Activated T-cell treated with anti-CD3 and anti-CD28 coated beads, Interleukin-2, amount 50 U/mL, for 24 hours (primary cell): Measurements from ENCODE around the gene C5.
"Not testable (repeated sequence)": the region's sequence is repeated elsewhere in the genome, so short reads cannot be mapped to it uniquely, and the experiment has no call there.

Experiments used
- DNase-seq: peaks from one replicate; pipeline ENCODE4 v3.0.0-alpha.2; 2020
- H3K27ac Mint-ChIP-seq: 2 replicates; pipeline ENCODE4 v1.8.0; 2020; ENCODE audit warnings: mild to moderate bottlenecking, mixed read lengths
- H3K27me3 Mint-ChIP-seq: 2 replicates; pipeline ENCODE4 v1.8.0; 2020; ENCODE audit warnings: mixed read lengths
- H3K36me3 Mint-ChIP-seq: 2 replicates; pipeline ENCODE4 v1.8.0; 2020; ENCODE audit warnings: low read depth, mixed read lengths
- H3K4me1 Mint-ChIP-seq: 2 replicates; pipeline ENCODE4 v1.8.0; 2020; ENCODE audit warnings: low read depth, mixed read lengths
- H3K4me3 Mint-ChIP-seq: 2 replicates; pipeline ENCODE4 v1.8.0; 2020; ENCODE audit warnings: mild to moderate bottlenecking, moderate library complexity, mixed read lengths
- H3K9me3 Mint-ChIP-seq: 2 replicates; pipeline ENCODE4 v1.8.0; 2020; ENCODE audit warnings: mixed read lengths

Gene C5

DNA sequence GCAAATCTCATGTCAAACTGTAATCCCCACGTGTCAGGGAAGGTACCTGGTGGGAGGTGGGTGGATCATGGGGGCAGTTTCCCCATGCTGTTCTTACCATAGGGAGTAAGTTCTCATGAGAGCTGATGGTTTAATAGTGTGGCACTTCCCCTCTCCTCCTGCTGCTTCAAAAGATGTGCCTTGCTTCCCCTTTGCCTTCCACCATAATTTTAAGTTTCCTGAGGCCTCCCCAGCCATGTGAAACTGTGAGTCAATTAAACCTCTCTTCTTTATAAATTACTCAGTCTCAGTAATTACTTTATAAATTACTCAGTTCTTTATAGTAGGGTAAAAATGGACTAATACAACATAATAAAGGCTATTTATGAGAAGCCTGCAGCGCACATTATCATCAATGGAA is 17.6 kb upstream of the C5 start:
- Mint-ChIP-seq H3K27me3 (no peaks in the 10 kb centered on the region), H3K4me3 (no peak overlapping the region), H3K9me3 (peaks cover 12% of the 10 kb centered on the region), H3K4me1 (peaks cover 37% of the 10 kb centered on the region), H3K36me3 (peaks cover 15% of the 10 kb centered on the region), H3K27ac (peak overlapping the region; percentile 77)
- no peak for DNase-seq

DNA sequence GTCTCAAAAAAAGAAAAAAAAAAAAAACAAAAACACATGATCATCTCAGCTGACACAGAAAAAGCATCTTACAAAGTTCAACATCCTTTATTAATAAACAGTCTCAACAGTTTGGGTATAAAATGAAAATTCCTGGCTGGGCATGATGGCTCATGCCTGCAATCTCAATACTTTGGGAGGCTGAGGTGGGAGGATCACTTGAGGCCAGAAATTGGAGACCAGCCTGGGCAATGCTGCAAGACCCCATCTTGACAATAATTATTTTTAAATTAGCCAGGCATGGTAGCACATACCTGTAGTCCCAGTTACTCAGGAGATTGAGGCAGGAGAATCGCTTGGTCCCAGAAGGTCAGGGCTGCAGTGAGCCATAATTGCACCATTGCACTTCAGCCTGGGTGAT is 16.8 kb upstream of the C5 start:
- Mint-ChIP-seq H3K27ac (no peak overlapping the region), H3K36me3 (peaks cover 15% of the 10 kb centered on the region), H3K4me1 (peaks cover 40% of the 10 kb centered on the region), H3K27me3 (no peaks in the 10 kb centered on the region), H3K4me3 (no peak overlapping the region), H3K9me3 (peaks cover 12% of the 10 kb centered on the region)
- DNase-seq, result no peak

DNA sequence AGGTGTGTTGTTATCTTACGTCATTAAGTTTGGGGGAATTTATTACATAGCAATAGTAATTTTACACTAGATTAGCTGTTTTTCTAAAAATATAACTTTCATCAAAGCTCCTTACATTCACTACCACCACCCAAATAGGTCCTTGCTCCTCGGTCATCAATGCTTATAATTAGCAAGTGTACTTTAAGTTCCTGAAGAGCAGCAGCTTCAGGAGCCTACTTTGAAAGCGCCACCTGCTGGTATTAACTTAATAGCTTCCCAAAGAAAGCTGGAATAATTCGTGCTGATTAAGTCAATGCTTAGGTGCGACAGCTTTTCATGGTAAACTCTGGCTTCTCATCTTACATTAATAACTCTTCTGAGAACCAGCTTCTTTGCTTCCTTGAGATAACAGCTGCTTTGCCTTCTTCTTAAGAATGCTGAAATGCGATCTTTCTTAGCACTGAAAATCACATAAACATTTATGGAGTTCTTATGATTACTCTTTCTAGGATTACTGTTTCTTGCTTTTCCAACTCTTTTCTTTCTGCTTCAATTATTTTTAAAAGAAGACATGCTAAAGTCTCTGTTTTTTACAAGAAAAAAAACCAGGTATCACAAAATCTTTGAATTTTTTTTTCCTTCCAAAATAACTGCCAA is 10.0 kb upstream of the C5 start:
- no peak for DNase-seq
- H3K9me3 Mint-ChIP-seq, result peaks cover 6% of the 10 kb centered on the region
- no peak overlapping the region for H3K27ac Mint-ChIP-seq
- H3K36me3 Mint-ChIP-seq, result no peaks in the 10 kb centered on the region
- no peaks in the 10 kb centered on the region for H3K27me3 Mint-ChIP-seq
- no peak overlapping the region for H3K4me3 Mint-ChIP-seq
- peaks cover 21% of the 10 kb centered on the region for H3K4me1 Mint-ChIP-seq

DNA sequence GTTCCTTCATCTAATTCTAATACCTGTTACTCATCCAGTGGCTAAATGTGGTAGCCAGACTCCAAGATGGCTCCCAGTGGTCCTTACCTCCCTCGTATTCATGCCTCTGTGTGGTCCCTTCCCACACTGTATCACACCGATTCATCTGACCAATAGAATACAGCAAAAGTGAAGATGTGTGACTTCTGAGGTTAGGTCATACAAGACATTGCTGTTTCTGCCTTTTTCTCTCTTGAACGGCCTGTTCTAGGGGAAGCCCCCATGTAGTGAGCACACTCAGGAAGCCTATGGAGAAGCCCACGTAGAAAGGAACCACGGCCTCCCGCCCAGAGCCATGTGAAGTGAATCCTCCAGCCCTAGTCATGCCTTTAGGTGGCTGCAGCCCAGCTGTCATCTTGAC is 9.4 kb upstream of the C5 start:
- Mint-ChIP-seq H3K27ac (no peak overlapping the region), H3K4me1 (peaks cover 21% of the 10 kb centered on the region), H3K36me3 (no peaks in the 10 kb centered on the region), H3K4me3 (no peak overlapping the region), H3K9me3 (peaks cover 6% of the 10 kb centered on the region), H3K27me3 (no peaks in the 10 kb centered on the region)
- DNase-seq, result no peak

DNA sequence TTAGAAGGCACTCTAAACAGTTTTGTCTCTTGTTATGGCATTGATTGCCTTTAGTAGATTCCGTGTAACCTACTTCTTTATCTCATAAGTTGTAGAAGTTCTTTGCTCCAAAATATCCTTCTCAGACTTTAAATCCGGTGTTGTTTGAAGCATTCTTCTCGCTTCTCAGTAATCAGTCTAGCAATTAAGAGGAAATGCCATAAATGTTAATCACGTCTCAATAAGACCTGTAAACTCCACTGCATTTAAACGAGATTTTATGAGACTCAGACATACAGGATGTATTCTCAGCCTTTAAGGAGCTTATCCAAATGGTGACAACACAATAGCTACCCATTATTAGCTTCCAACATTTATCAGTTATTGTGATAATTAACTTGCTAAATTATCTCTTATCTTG is 7.7 kb upstream of the C5 start:
- Mint-ChIP-seq H3K27me3 (no peaks in the 10 kb centered on the region), H3K4me1 (peaks cover 16% of the 10 kb centered on the region), H3K27ac (no peak overlapping the region), H3K9me3 (peaks cover 6% of the 10 kb centered on the region), H3K4me3 (no peak overlapping the region), H3K36me3 (no peaks in the 10 kb centered on the region)
- no peak for DNase-seq

DNA sequence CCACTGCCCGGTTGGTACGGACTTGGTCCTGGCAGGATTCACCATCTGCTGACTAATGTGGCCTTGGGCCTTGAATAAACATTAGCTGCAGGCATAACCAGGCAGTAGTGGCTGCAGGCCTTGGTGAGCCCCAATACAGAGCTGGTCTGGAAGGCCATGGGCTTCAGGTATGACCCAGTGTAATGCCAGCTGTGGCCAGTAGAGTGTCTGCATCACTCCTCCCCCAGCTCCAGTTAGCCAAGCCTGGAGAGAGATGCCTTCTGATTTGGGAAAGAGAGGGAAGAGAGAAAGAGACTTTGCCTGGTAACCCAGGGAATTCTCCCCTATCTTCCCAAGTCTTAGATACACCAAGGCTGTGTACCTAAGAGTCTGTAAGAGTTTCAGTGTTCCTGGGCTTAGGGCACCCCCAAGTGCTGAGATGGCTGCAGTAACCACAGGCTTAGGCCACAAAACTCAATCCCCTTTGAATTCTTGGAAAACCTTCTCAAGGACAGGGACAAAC is 5.6 kb upstream of the C5 start:
- Mint-ChIP-seq H3K4me1 (peaks cover 4% of the 10 kb centered on the region), H3K36me3 (no peaks in the 10 kb centered on the region), H3K27me3 (no peaks in the 10 kb centered on the region), H3K4me3 (no peak overlapping the region), H3K9me3 (peaks cover 6% of the 10 kb centered on the region), H3K27ac (no peak overlapping the region)
- no peak for DNase-seq

DNA sequence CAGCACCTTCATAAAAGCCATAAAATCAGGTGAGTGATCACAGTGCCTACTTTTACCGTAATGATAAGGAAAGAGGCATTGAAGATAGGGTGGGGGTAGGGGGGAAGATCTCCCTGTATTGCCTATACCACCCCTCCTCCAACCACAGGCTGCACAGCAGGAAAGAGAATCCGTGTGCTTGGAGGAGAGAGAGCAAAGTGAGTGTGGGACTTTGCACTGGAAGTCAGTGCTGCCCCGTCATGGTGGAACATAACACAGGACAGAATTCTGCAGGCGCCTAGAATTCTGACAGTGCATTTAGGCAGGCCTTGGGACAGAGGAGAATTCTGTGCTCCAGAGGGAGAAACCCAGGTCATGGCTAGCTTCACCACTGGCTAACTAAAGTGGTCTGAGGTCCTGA is 3.5 kb upstream of the C5 start:
- Mint-ChIP-seq H3K27me3 (no peaks in the 10 kb centered on the region), H3K36me3 (no peaks in the 10 kb centered on the region), H3K4me3 (no peak overlapping the region), H3K27ac (no peak overlapping the region), H3K9me3 (peaks cover 6% of the 10 kb centered on the region), H3K4me1 (no peaks in the 10 kb centered on the region)
- DNase-seq, result no peak

DNA sequence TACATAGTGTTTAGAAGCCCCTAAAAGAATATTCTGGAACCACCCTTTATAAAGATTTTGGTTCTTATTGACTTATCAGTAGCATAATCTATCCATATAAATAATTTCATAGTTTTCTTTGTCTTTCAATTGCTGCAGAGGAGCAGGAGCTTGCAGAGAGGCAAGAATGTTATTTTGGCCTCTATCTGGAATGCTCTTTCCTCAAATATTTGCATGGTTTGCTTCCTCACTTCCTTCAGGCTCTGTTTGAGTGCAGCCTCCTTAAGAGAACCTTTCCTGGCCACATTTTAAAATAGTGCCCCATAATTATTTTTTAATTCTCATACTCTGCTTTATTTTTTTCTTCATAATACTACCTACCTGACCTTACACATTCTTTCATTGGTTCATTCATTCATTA is 1.5 kb downstream of the C5 start:
- DNase-seq, result no peak
- H3K27ac Mint-ChIP-seq, result no peak overlapping the region
- H3K27me3 Mint-ChIP-seq, result no peaks in the 10 kb centered on the region
- no peaks in the 10 kb centered on the region for H3K36me3 Mint-ChIP-seq
- no peak overlapping the region for H3K4me3 Mint-ChIP-seq
- H3K4me1 Mint-ChIP-seq, result no peaks in the 10 kb centered on the region
- no peaks in the 10 kb centered on the region for H3K9me3 Mint-ChIP-seq

DNA sequence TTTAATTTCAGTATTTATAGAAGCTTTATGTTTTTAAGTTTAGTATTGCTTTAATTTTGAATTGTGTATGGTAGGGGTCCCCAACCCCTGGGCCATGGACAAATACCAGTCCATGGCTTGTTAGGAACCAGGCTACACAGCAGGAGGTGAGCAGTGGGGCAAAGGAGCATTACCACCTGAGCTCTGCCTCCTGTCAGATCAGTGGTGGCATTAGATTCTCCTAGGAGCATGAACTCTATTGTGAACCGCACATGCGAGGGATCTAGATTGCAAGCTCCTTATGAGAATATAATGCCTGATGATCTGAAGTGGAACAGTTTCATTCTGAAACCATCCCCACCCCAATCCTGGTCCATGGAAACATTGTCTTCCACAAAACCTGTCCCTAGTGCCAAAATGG is 1.9 kb downstream of the C5 start:
- Mint-ChIP-seq H3K36me3 (no peaks in the 10 kb centered on the region), H3K4me3 (no peak overlapping the region), H3K9me3 (no peaks in the 10 kb centered on the region), H3K27ac (no peak overlapping the region), H3K27me3 (no peaks in the 10 kb centered on the region), H3K4me1 (no peaks in the 10 kb centered on the region)
- no peak for DNase-seq

DNA sequence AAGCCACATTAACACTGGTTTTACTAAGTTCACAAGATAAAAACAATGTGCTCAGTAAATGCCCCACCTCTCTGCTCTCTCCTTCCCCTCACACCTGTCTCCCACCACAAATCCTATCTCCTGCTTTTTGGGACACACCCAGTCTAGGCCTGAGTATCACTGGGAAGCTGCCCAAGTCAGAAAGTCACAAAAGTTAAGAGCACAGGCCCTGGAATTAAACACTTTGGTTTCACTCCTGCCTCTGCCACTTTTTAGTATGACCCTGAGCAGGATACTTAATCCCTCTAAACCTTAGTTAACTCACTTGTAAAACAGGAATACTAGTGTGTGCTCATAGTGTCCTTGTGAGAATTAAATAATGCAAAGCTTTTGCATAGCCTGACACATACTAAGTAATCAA is 11.3 kb downstream of the C5 start:
- H3K9me3 Mint-ChIP-seq, result no peaks in the 10 kb centered on the region
- H3K4me1 Mint-ChIP-seq, result peaks cover 1% of the 10 kb centered on the region
- H3K4me3 Mint-ChIP-seq, result no peak overlapping the region
- no peaks in the 10 kb centered on the region for H3K27me3 Mint-ChIP-seq
- H3K36me3 Mint-ChIP-seq, result no peaks in the 10 kb centered on the region
- no peak overlapping the region for H3K27ac Mint-ChIP-seq
- DNase-seq, result no peak

DNA sequence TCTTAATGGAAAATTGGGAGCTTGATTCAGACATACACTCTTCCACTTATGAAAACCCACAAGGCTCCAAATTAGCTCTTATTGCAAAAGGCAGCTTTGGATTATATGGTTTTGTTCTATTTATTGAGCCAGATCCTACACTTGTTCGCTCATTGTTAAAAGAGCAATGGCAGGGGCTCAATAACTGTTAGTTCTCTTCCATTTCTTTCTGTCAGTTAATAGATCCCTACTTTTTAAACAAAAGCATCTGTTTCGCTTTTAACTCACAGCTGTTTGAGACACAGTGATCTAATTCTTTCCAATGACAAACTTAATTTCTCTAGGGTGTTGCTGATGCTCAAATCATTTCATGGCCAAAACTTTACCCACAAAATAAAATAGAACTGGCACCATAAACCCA is 11.7 kb downstream of the C5 start:
- no peak overlapping the region for H3K27ac Mint-ChIP-seq
- DNase-seq, result no peak
- peaks cover 1% of the 10 kb centered on the region for H3K4me1 Mint-ChIP-seq
- no peaks in the 10 kb centered on the region for H3K36me3 Mint-ChIP-seq
- H3K9me3 Mint-ChIP-seq, result no peaks in the 10 kb centered on the region
- no peak overlapping the region for H3K4me3 Mint-ChIP-seq
- no peaks in the 10 kb centered on the region for H3K27me3 Mint-ChIP-seq

DNA sequence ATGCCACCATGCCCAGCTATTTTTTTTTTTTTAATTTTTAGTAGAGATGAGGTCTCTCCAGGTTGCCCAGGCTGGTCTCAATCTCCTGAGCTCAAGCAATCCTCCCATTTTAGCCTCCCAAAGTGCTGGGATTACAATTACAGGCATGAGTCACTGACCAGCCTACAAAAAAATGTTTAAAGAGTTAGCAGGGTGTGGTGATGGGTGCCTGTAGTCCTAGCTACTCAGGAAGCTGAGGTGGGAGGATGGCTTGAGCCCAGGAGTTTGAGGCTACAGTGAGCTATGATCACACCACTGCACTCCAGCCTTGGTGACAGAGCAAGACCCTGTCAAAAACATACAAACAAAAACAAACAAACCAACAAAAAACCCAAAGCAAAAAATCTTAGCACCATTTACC is 14.4 kb downstream of the C5 start:
- not testable (repeated sequence) for DNase-seq, H3K27me3 Mint-ChIP-seq, H3K9me3 Mint-ChIP-seq, H3K4me1 Mint-ChIP-seq, H3K27ac Mint-ChIP-seq, H3K4me3 Mint-ChIP-seq, H3K36me3 Mint-ChIP-seq

DNA sequence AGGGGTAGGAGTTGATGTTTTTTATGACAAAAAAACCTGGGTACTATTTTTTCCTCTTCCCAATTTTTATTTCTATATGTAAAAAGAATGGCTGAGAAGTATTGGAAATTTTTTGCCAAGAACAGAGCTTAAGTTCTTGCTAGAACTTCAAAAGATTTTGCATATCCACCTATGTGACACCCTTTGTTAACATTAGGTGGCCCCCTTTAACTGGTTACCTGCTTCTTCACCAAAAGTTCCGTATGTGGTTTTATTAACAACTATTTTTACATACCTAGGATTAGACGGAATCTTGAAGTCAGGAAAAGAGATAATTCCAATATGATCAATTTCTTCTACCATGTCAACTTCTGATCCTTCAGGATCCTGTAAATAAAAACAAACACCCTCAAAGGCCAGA is 15.5 kb downstream of the C5 start:
- no peaks in the 10 kb centered on the region for H3K27me3 Mint-ChIP-seq
- H3K4me1 Mint-ChIP-seq, result peaks cover 1% of the 10 kb centered on the region
- no peak overlapping the region for H3K4me3 Mint-ChIP-seq
- H3K27ac Mint-ChIP-seq, result no peak overlapping the region
- H3K36me3 Mint-ChIP-seq, result no peaks in the 10 kb centered on the region
- no peak for DNase-seq
- no peaks in the 10 kb centered on the region for H3K9me3 Mint-ChIP-seq

DNA sequence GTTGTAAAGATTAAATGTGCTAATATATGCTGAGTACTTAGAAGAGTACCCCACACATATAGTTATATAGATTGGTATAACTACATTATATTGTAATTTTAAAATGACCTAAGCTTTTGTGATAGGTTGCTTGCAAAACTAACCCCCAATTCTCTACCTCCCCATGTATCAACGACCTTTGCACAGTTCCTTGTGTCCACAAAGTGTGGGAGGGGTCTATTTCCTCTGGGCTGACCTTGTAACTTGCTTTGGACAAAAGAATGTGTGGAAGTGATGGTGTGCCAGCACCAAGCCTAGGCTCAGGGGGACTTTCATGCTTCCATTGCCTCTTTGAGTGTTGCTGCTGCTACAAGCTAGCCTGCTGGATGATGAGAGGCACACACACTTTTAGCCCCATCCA is 20.6 kb downstream of the C5 start:
- H3K27me3 Mint-ChIP-seq, result no peaks in the 10 kb centered on the region
- no peak overlapping the region for H3K4me3 Mint-ChIP-seq
- no peak overlapping the region for H3K27ac Mint-ChIP-seq
- H3K9me3 Mint-ChIP-seq, result no peaks in the 10 kb centered on the region
- no peak for DNase-seq
- H3K36me3 Mint-ChIP-seq, result no peaks in the 10 kb centered on the region
- H3K4me1 Mint-ChIP-seq, result no peaks in the 10 kb centered on the region

DNA sequence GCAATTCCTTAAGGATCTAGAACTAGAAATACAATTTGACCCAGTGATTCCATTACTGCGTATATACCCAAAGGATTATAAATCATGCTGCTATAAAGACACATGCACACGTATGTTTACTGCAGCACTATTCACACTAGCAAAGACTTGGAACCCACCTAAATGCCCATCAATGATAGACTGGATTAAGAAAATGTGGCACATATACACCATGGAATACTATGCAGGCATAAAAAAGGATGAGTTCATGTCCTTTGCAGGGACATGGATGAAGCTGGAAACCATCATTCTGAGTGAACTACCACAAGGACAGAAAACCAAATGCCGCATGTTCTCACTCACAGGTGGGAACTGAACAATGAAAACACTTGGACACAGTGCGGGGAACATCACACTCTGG is 21.8 kb downstream of the C5 start:
- H3K9me3 Mint-ChIP-seq, DNase-seq, H3K27me3 Mint-ChIP-seq, H3K4me3 Mint-ChIP-seq, H3K27ac Mint-ChIP-seq, H3K36me3 Mint-ChIP-seq, H3K4me1 Mint-ChIP-seq: not testable (repeated sequence)

DNA sequence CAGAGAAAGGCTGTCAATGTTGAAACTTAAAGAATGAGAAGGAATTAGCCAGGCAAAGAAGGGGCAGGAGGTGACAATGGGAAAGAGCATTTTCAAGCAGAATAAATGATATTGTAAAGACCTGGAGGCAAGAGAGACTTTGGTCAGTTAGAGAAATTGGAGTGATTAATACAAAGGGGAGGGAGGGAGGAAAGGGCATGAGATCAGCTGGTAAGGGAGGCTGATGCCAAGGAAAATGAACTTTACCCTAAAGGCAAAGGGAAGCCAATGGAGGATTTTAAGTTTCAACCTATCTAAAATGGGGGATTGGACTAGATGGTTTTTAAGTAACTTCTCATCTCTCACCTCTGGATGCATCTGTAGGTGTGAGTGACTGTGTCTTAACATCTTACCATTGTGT is 23.3 kb downstream of the C5 start:
- H3K4me3 Mint-ChIP-seq, result no peak overlapping the region
- no peaks in the 10 kb centered on the region for H3K9me3 Mint-ChIP-seq
- H3K27ac Mint-ChIP-seq, result no peak overlapping the region
- H3K27me3 Mint-ChIP-seq, result no peaks in the 10 kb centered on the region
- no peaks in the 10 kb centered on the region for H3K4me1 Mint-ChIP-seq
- DNase-seq, result no peak
- H3K36me3 Mint-ChIP-seq, result no peaks in the 10 kb centered on the region
